HEK293 (cell line): ENCODE measurements around the gene SLC47A2.
"Not testable (repeated sequence)": the region's sequence is repeated elsewhere in the genome, so short reads cannot be mapped to it uniquely, and the experiment has no call there.

Experiments
- CTCF ChIA-PET: fragments of 350-600 bp; formaldehyde crosslinking; extraction: SDS; loops from one replicate; lab custom pipeline; 2021; ENCODE audit warnings: antibody characterized with exemption; lab: Yijun Ruan, JAX
- POLR2A ChIA-PET: fragments of 300-600 bp; formaldehyde crosslinking; extraction: SDS; loops from one replicate; lab custom pipeline; 2020; ENCODE audit warnings: antibody characterized with exemption, inconsistent platforms; lab: Yijun Ruan, JAX
- H3K27ac ChIP-seq: fragments of 200-500 bp; sonication (Bioruptor generic); 2 replicates; pipeline ENCODE4 v1.5.1; 2014; ENCODE audit warnings: low read depth, low read length, control low read depth, inconsistent platforms; ENCODE audit errors: extremely low read depth
- H3K36me3 ChIP-seq, 2 experiments: fragments of 200-500 bp in 1 of 2; sonication (Bioruptor generic) in 1 of 2; 1 replicate in 1 of 2; 2 replicates in 1 of 2; pipeline ENCODE4 v1.5.1; 2014 to 2017; ENCODE audit warnings: inconsistent platforms in 2 of 2, low read length in 2 of 2; ENCODE audit not compliant: control insufficient read depth in 2 of 2, insufficient read depth in 1 of 2
- H3K4me1 ChIP-seq: fragments of 200-500 bp; sonication (Bioruptor generic); 2 replicates; pipeline ENCODE4 v1.5.1; 2014; ENCODE audit warnings: mild to moderate bottlenecking, low read length, inconsistent platforms; ENCODE audit not compliant: control insufficient read depth, insufficient read depth
- H3K4me3 ChIP-seq: 2 replicates; pipeline ENCODE4 v1.5.1; 2011; ENCODE audit warnings: low read depth, mild to moderate bottlenecking, control low read depth, low read length, moderate library complexity
- H3K9me3 ChIP-seq: fragments of 200-500 bp; sonication (Bioruptor generic); 2 replicates; pipeline ENCODE4 v1.5.1; 2014; ENCODE audit warnings: low read depth, low read length, inconsistent platforms; ENCODE audit not compliant: control insufficient read depth, insufficient read depth
- CTCF ChIP-seq: fragments of 450-650 bp; formaldehyde crosslinking; IDR thresholded peaks from 2 replicates; pipeline ENCODE4 v1.5.1; 2016; ENCODE audit warnings: missing biosample characterization, missing genetic modification characterization
- GLIS2 ChIP-seq: fragments of 450-650 bp; formaldehyde crosslinking; IDR thresholded peaks from 2 replicates; pipeline ENCODE4 v1.5.1; 2016; ENCODE audit warnings: missing biosample characterization, missing genetic modification characterization
- PRDM10 ChIP-seq: fragments of 450-650 bp; formaldehyde crosslinking; IDR thresholded peaks from 2 replicates; pipeline ENCODE4 v1.5.1; 2016; ENCODE audit warnings: missing biosample characterization, missing genetic modification characterization
- ZBTB10 ChIP-seq: fragments of 450-650 bp; formaldehyde crosslinking; IDR thresholded peaks from 2 replicates; pipeline ENCODE4 v1.5.1; 2016; ENCODE audit warnings: missing biosample characterization, missing genetic modification characterization
- ZBTB17 ChIP-seq: fragments of 450-650 bp; formaldehyde crosslinking; IDR thresholded peaks from 2 replicates; pipeline ENCODE4 v1.5.1; 2016; ENCODE audit warnings: missing biosample characterization, missing genetic modification characterization
- ZNF112 ChIP-seq: fragments of 450-650 bp; formaldehyde crosslinking; IDR thresholded peaks from 2 replicates; pipeline ENCODE4 v1.5.0; 2017; ENCODE audit warnings: missing biosample characterization, missing genetic modification characterization
- ZNF121 ChIP-seq: fragments of 450-650 bp; formaldehyde crosslinking; IDR thresholded peaks from 2 replicates; pipeline ENCODE4 v1.5.1; 2016; ENCODE audit warnings: missing biosample characterization, missing genetic modification characterization
- ZNF146 ChIP-seq: fragments of 450-650 bp; formaldehyde crosslinking; IDR thresholded peaks from 2 replicates; pipeline ENCODE4 v1.5.1; 2016; ENCODE audit warnings: missing biosample characterization, missing genetic modification characterization
- ZNF24 ChIP-seq: fragments of 450-650 bp; formaldehyde crosslinking; IDR thresholded peaks from 2 replicates; pipeline ENCODE4 v1.5.1; 2016; ENCODE audit warnings: missing biosample characterization, missing genetic modification characterization
- ZNF366 ChIP-seq: fragments of 450-650 bp; formaldehyde crosslinking; conservative IDR thresholded peaks from 2 replicates; pipeline ENCODE4 v1.5.1; 2016; ENCODE audit warnings: missing biosample characterization, missing genetic modification characterization
- ZNF76 ChIP-seq: fragments of 450-650 bp; formaldehyde crosslinking; IDR thresholded peaks from 2 replicates; pipeline ENCODE4; 2016; ENCODE audit warnings: low read depth, missing biosample characterization, missing genetic modification characterization, borderline replicate concordance
- ZNF791 ChIP-seq: fragments of 450-650 bp; formaldehyde crosslinking; IDR thresholded peaks from 2 replicates; pipeline ENCODE4 v1.5.1; 2016; ENCODE audit warnings: missing biosample characterization, missing genetic modification characterization
- ZNF792 ChIP-seq: fragments of 450-650 bp; formaldehyde crosslinking; IDR thresholded peaks from 2 replicates; pipeline ENCODE4 v1.5.1; 2016; ENCODE audit warnings: missing biosample characterization, missing genetic modification characterization

Gene SLC47A2

GRCh38 chr17:19671433-19671832, 45.0 kb downstream of the SLC47A2 start (continued):
- TF ChIP-seq ZNF24 (tag by site-specific recombination) (no peak), ZNF76 (tag by site-specific recombination) (no peak)

GRCh38 chr17:19670908-19671307, 45.5 kb downstream of the SLC47A2 start:
- H3K36me3 ChIP-seq, result peaks cover 27 to 50% of the 10 kb centered on the region in 2 experiments
- no peaks in the 10 kb centered on the region for H3K9me3 ChIP-seq
- TF ChIP-seq ZNF791 (tag by site-specific recombination) (no peak), ZNF792 (tag by site-specific recombination) (no peak), CTCF (no peak), ZBTB17 (tag by site-specific recombination) (no peak), ZBTB10 (no peak), ZNF366 (no peak), PRDM10 (tag by site-specific recombination) (no peak), GLIS2 (tag by site-specific recombination) (no peak), ZNF146 (no peak), ZNF112 (tag by site-specific recombination) (no peak)
- TF ChIP-seq, all 188 proteins: peak for 0
- ChIA-PET CTCF (interaction anchor here (0.6 to 1.1 kb wide), 3 partner anchors 25 to 1397 kb away, joined by 3 to 6 read pairs (median 4); no protein-coding TSS in a partner anchor), POLR2A (interaction anchor here (1.0 kb wide), 1 partner anchor 22 kb away, joined by 3 read pairs; the partner anchor contains the start of gene ALDH3A2)
- no peaks in the 10 kb centered on the region for H3K4me1 ChIP-seq
- H3K4me3 ChIP-seq, result no peak overlapping the region
- H3K27ac ChIP-seq, result no peak overlapping the region

- peaks cover 28 to 51% of the 10 kb centered on the region in 2 experiments for H3K36me3 ChIP-seq
- H3K27ac ChIP-seq, CTCF ChIA-PET, H3K4me3 ChIP-seq, H3K4me1 ChIP-seq, H3K9me3 ChIP-seq: not testable (repeated sequence)
- 0 out of 2 replicates have a peak, but pooled peaks have one; percentile 13 for TF ChIP-seq ZNF121
- POLR2A ChIA-PET, result interaction anchor here (1.0 kb wide), 1 partner anchor 21 kb away, joined by 3 read pairs; the partner anchor contains the start of gene ALDH3A2
Observed at GRCh38 chr17:19669680-19670079, 46.7 kb downstream of the SLC47A2 start.
